Osteoblast (primary cell): Measurements from ENCODE around the gene HAUS5. TPM values are rescaled to one million over a fixed set of nuclear protein-coding genes. Genes with fewer than 3 reads are reported as not detected.

ENCODE experiments used
- DNase-seq: peaks from one replicate; pipeline ENCODE4 v3.0.0; 2011; ENCODE audit warnings: low spot score, mixed read lengths; ENCODE audit not compliant: insufficient read length; ENCODE audit errors: missing footprints
- H2AFZ ChIP-seq: 2 replicates; pipeline ENCODE4 v1.6.0; 2011; ENCODE audit warnings: mild to moderate bottlenecking, low read length
- H3K27ac ChIP-seq: 2 replicates; pipeline ENCODE4 v1.5.1; 2011; ENCODE audit warnings: mild to moderate bottlenecking, low read depth, low read length, moderate library complexity
- H3K27me3 ChIP-seq: 2 replicates; pipeline ENCODE4 v1.6.0; 2012; ENCODE audit warnings: mild to moderate bottlenecking, control low read depth, inconsistent platforms, low read length, moderate library complexity; ENCODE audit not compliant: insufficient read depth
- H3K36me3 ChIP-seq: 2 replicates; pipeline ENCODE4 v1.5.1; 2011; ENCODE audit warnings: mild to moderate bottlenecking, low read length, control low read depth, moderate library complexity; ENCODE audit not compliant: insufficient read depth
- H3K4me1 ChIP-seq: 2 replicates; pipeline ENCODE4 v1.5.1; 2011; ENCODE audit warnings: mild to moderate bottlenecking, low read length, control low read depth, moderate library complexity; ENCODE audit not compliant: insufficient read depth
- H3K4me2 ChIP-seq: 2 replicates; pipeline ENCODE4 v1.6.0; 2011; ENCODE audit warnings: mild to moderate bottlenecking, low read length; ENCODE audit not compliant: insufficient read depth
- H3K4me3 ChIP-seq: fragments of 200-600 bp; sonication (generic); 3 replicates; pipeline ENCODE4 v1.5.1; 2012; ENCODE audit warnings: mild to moderate bottlenecking, low read length, inconsistent platforms; ENCODE audit not compliant: insufficient read depth
- H3K79me2 ChIP-seq: 2 replicates; pipeline ENCODE4 v1.6.0; 2012; ENCODE audit warnings: mild to moderate bottlenecking, low read length, control low read depth, inconsistent platforms; ENCODE audit not compliant: insufficient read depth
- H3K9me3 ChIP-seq: 2 replicates; pipeline ENCODE4 v1.5.1; 2011; ENCODE audit warnings: low read depth, low read length, control low read depth
- H4K20me1 ChIP-seq: 2 replicates; pipeline ENCODE4 v1.6.0; 2012; ENCODE audit warnings: mild to moderate bottlenecking, low read length, control low read depth; ENCODE audit not compliant: insufficient read depth
- total RNA-seq: library from RNA; depleted of rRNA; stranded (reverse); fragments of >200 nt; gene quantifications from 2 replicates; pipeline ENCODE4 v1.2.3, GENCODE V29; 2012
- TF ChIP-seq, protein P1 (sequence below): IDR thresholded peaks from 2 replicates; pipeline ENCODE4 v1.5.1; 2011; ENCODE audit warnings: mild to moderate bottlenecking, low read depth, low read length, moderate library complexity; ENCODE audit errors: extremely low read depth

Gene HAUS5
- total RNA-seq, 1 donor = 4.7 TPM

DNA sequence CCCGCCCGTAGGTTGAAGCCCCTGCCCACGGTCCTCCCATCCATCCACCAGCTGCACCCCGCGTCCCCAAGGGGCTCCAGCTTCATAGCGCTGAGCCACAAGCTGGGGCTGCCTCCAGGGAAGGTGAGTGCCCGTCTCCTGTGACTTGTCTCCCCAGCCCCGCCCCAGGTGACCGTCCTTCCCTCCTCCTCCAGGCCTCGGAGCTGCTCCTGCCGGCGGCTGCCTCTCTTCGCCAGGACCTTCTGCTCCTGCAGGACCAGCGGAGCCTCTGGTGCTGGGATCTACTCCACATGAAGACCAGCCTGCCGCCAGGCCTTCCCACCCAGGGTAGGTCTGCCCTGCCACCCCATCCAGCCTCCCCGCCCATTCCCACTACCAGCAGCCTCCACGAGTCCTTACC is 7.5 kb downstream of the HAUS5 start:
- Histone ChIP-seq H3K4me2 (no peak overlapping the region), H3K36me3 (peaks cover 6% of the 10 kb centered on the region), H3K27me3 (no peaks in the 10 kb centered on the region), H3K9me3 (no peaks in the 10 kb centered on the region), H3K4me1 (no peaks in the 10 kb centered on the region), H2AFZ (no peak overlapping the region), H4K20me1 (no peaks in the 10 kb centered on the region), H3K4me3 (no peak overlapping the region), H3K79me2 (no peaks in the 10 kb centered on the region), H3K27ac (no peak overlapping the region)
- peak; percentile 3 for DNase-seq
- TF ChIP-seq, protein P1, sequence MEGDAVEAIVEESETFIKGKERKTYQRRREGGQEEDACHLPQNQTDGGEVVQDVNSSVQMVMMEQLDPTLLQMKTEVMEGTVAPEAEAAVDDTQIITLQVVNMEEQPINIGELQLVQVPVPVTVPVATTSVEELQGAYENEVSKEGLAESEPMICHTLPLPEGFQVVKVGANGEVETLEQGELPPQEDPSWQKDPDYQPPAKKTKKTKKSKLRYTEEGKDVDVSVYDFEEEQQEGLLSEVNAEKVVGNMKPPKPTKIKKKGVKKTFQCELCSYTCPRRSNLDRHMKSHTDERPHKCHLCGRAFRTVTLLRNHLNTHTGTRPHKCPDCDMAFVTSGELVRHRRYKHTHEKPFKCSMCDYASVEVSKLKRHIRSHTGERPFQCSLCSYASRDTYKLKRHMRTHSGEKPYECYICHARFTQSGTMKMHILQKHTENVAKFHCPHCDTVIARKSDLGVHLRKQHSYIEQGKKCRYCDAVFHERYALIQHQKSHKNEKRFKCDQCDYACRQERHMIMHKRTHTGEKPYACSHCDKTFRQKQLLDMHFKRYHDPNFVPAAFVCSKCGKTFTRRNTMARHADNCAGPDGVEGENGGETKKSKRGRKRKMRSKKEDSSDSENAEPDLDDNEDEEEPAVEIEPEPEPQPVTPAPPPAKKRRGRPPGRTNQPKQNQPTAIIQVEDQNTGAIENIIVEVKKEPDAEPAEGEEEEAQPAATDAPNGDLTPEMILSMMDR = no peak

DNA sequence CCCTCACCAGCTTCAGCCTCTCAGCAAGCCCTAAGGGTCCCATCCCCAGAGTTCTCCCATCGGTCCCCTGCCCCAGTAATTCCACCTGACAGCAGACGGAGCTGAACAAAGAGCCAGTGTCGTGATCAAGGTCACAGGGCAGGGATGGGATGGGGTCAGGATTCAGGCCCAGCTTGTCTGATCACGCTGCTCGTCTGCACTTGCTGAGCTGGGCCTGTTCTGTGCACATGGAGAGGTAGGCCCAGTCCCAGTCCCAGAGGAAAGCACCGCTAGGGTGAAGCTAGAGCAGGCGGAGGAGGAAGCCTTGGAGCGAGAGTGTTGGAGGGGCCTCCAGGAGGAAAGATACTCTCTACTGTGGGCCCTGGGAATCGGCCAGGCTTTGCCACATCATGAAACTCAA is 9.2 kb downstream of the HAUS5 start:
- TF ChIP-seq, protein P1 = no peak
- no peak overlapping the region for H3K27ac ChIP-seq
- H3K79me2 ChIP-seq = no peaks in the 10 kb centered on the region
- H3K9me3 ChIP-seq = no peaks in the 10 kb centered on the region
- H4K20me1 ChIP-seq = no peaks in the 10 kb centered on the region
- H3K36me3 ChIP-seq = peaks cover 6% of the 10 kb centered on the region
- no peak overlapping the region for H3K4me2 ChIP-seq
- no peak overlapping the region for H2AFZ ChIP-seq
- H3K27me3 ChIP-seq = no peaks in the 10 kb centered on the region
- H3K4me1 ChIP-seq = no peaks in the 10 kb centered on the region
- DNase-seq = peak; percentile 68
- H3K4me3 ChIP-seq = no peak overlapping the region

DNA sequence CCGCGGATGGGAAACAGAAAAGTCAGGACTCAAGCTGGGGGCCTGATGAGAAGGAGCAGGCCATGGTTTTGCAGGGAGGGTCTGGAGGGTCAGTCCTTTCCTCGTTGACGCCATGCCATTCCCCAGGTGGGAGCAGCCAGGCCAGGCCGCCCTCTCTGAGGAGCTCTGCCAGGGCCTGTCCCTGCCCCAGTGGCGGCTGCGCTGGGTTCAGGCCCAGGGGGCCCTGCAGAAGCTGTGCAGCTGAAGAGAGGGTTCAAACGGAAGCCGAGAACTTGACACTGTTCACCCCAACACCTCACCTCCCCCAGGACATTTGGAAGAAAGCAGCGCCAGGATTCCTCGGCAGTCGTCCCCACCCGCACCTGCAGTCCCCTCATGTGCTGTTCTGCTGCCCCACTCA is 10.2 kb downstream of the HAUS5 start:
- no peak overlapping the region for H3K4me2 ChIP-seq
- H2AFZ ChIP-seq = no peak overlapping the region
- no peaks in the 10 kb centered on the region for H3K36me3 ChIP-seq
- H3K27ac ChIP-seq = no peak overlapping the region
- no peaks in the 10 kb centered on the region for H3K9me3 ChIP-seq
- no peaks in the 10 kb centered on the region for H3K79me2 ChIP-seq
- TF ChIP-seq, protein P1 = no peak
- H4K20me1 ChIP-seq = no peaks in the 10 kb centered on the region
- H3K27me3 ChIP-seq = no peaks in the 10 kb centered on the region
- H3K4me1 ChIP-seq = no peaks in the 10 kb centered on the region
- H3K4me3 ChIP-seq = no peak overlapping the region
- DNase-seq = peak; percentile 52

DNA sequence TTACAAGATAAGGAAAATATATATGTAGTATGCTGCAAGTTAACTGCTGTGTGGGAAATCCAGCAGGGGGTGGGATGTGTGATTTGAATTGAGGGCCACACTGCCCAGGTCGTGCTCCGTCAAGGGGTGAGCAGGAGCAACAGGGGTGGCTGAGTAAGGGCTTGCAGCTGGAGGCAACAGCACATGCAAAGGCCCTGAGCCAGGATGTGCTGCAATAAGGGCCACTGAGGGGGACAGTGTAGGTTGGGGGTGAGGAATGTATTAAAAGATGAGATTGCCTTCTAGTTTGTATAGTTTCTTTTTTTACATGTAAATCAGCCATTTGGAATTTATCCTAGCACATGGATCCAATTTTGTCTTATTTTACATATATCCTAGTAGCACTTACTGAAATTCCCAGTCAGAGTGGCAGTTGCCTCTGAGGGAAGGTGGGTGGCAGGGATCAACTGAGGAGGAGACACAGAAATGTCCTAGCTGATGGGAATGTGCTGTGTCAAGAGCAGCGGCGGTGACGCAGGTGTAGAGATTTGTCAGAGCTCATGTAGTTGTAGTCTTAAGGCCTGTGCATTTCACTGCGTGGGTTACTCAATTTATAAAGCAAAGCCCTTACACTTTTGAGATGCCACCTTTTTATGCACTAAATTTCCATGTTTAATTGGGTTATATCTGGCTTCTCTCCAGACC is 10.9 kb downstream of the HAUS5 start:
- Histone ChIP-seq H3K27me3 (no peaks in the 10 kb centered on the region), H3K36me3 (no peaks in the 10 kb centered on the region), H2AFZ (no peak overlapping the region), H3K27ac (no peak overlapping the region), H3K9me3 (no peaks in the 10 kb centered on the region), H3K4me2 (no peak overlapping the region), H3K4me3 (no peak overlapping the region), H4K20me1 (no peaks in the 10 kb centered on the region), H3K4me1 (peaks cover 6% of the 10 kb centered on the region), H3K79me2 (no peaks in the 10 kb centered on the region)
- no peak for DNase-seq
- TF ChIP-seq, protein P1 = no peak
